Measurements from ENCODE around the gene SPAG16. TPM values are rescaled to one million over a fixed set of nuclear protein-coding genes. Genes with fewer than 3 reads are reported as not detected.

Gene SPAG16
- total RNA-seq, 2 donors from 2014 or later: 27.1 to 29.2 TPM

DNA sequence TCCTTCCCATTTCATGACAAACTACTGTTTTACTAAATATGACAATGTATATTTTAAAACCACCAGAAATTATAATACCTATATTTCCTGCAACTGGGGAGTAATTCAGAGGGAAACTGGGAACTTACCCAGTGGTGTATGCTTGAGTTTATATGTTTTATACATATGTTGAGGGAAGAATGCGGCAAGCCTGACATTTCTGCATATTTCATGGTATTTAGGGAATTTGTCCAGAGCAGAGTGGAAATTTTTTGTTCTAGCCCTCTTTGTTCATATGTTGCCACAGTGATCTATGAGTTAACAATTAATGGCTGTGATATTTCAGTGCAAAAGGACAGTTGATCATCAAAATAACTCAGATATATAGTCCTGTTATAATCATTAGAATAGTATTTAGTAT is 895.8 kb downstream of the SPAG16 start:
- WGBS: 88% methylated on average over 1 of the region's 1 CpG
- Histone ChIP-seq H3K4me3 (no peak overlapping the region), H3K4me1 (replicated peaks) (no peaks in the 10 kb centered on the region), H3K9me3 (no peaks in the 10 kb centered on the region), H3K27ac (no peak overlapping the region), H3K27me3 (replicated peaks; ENCODE audit: insufficient read depth) (no peaks in the 10 kb centered on the region), H3K36me3 (no peaks in the 10 kb centered on the region)
- no peak for DNase-seq (ENCODE audit: low spot score)
- intact Hi-C loops (cut with DNase I): no loop called here
- TF ChIP-seq POLR2AphosphoS5 (IDR thresholded peaks at IDR 0.05) (no peak), POLR2A (IDR thresholded peaks at IDR 0.05) (no peak), CTCF (IDR thresholded peaks at IDR 0.05) (no peak)

GRCh38 chr2:214180686-214181085 is 896.4 kb downstream of the SPAG16 start:
- intact Hi-C loops (cut with DNase I): no loop called here
- TF ChIP-seq POLR2A (IDR thresholded peaks at IDR 0.05): no peak
- no peak for TF ChIP-seq POLR2AphosphoS5 (IDR thresholded peaks at IDR 0.05)
- TF ChIP-seq CTCF (IDR thresholded peaks at IDR 0.05): no peak
- DNase-seq (ENCODE audit: low spot score): no peak
- Histone ChIP-seq H3K36me3 (no peaks in the 10 kb centered on the region), H3K27me3 (replicated peaks; ENCODE audit: insufficient read depth) (no peaks in the 10 kb centered on the region), H3K4me3 (no peak overlapping the region), H3K27ac (no peak overlapping the region), H3K9me3 (no peaks in the 10 kb centered on the region), H3K4me1 (replicated peaks) (no peaks in the 10 kb centered on the region)
- 67% methylated on average over 3 of the region's 3 CpGs for WGBS

DNA sequence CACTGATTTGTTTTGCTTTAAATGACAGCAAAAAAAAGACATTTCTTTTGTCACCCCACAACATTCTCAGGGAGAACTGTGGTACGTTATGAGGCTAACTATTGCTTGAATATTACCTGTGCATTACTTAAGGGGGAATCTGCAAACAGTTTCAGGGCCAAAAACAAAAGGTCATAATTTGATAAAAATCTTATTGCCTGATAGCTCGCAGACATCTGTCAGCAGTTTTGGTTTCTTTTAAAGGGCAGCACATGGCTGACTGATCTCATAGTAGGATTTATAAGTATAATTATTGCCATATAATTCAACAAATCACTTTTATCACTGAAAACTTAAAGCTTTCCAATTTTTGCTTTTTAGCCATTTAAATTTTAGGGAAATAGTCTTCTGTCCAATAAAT is 900.2 kb downstream of the SPAG16 start:
- H3K4me1 ChIP-seq (replicated peaks): no peaks in the 10 kb centered on the region
- no peak for TF ChIP-seq CTCF (IDR thresholded peaks at IDR 0.05)
- TF ChIP-seq POLR2A (IDR thresholded peaks at IDR 0.05): no peak
- no peak for TF ChIP-seq POLR2AphosphoS5 (IDR thresholded peaks at IDR 0.05)
- H3K27ac ChIP-seq: no peak overlapping the region
- H3K9me3 ChIP-seq: no peaks in the 10 kb centered on the region
- WGBS: 37% methylated on average over 2 of the region's 2 CpGs
- no peak overlapping the region for H3K4me3 ChIP-seq
- intact Hi-C loops (cut with DNase I): no loop called here
- H3K27me3 ChIP-seq (replicated peaks; ENCODE audit: insufficient read depth): no peaks in the 10 kb centered on the region
- no peaks in the 10 kb centered on the region for H3K36me3 ChIP-seq
- DNase-seq (ENCODE audit: low spot score): no peak

GRCh38 chr2:214185546-214185945 is 901.3 kb downstream of the SPAG16 start:
- Histone ChIP-seq H3K4me1 (replicated peaks) (no peaks in the 10 kb centered on the region), H3K4me3 (no peak overlapping the region), H3K27me3 (replicated peaks; ENCODE audit: insufficient read depth) (no peaks in the 10 kb centered on the region), H3K27ac (no peak overlapping the region), H3K36me3 (no peaks in the 10 kb centered on the region), H3K9me3 (no peaks in the 10 kb centered on the region)
- no peak for TF ChIP-seq POLR2A (IDR thresholded peaks at IDR 0.05)
- TF ChIP-seq POLR2AphosphoS5 (IDR thresholded peaks at IDR 0.05): no peak
- TF ChIP-seq CTCF (IDR thresholded peaks at IDR 0.05): no peak
- DNase-seq (ENCODE audit: low spot score): no peak
- intact Hi-C loops (cut with DNase I): no loop called here
- WGBS: 88% methylated on average over 2 of the region's 2 CpGs

DNA sequence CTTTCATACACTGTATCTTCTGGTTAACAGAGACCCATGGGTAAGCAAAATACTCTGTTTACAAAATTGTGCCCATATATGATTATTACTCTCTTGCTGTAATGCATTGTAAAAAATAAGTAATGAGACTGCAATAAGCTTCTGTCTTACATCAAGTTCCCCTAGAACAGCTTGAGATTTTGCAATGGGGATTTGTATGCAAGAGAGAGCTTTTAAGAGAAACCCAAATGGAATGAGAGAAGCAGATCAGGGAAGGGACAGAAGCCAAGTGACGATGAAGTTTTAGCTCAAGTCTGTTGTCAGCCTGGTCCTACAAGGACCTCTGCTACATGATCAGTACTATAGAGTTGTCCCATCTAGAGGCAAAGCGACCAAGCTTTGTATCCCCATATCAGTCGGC is 908.4 kb downstream of the SPAG16 start:
- H3K27me3 ChIP-seq (replicated peaks; ENCODE audit: insufficient read depth): no peaks in the 10 kb centered on the region
- H3K27ac ChIP-seq: no peak overlapping the region
- H3K9me3 ChIP-seq: no peaks in the 10 kb centered on the region
- intact Hi-C loops (cut with DNase I): no loop called here
- no peak for TF ChIP-seq POLR2A (IDR thresholded peaks at IDR 0.05)
- no peak for TF ChIP-seq CTCF (IDR thresholded peaks at IDR 0.05)
- TF ChIP-seq POLR2AphosphoS5 (IDR thresholded peaks at IDR 0.05): no peak
- 89% methylated on average over 3 of the region's 3 CpGs for WGBS
- no peaks in the 10 kb centered on the region for H3K4me1 ChIP-seq (replicated peaks)
- no peaks in the 10 kb centered on the region for H3K36me3 ChIP-seq
- H3K4me3 ChIP-seq: no peak overlapping the region
- no peak for DNase-seq (ENCODE audit: low spot score)

Data from prostate gland (tissue), 2 donors.